ENCODE data around the gene SIGLEC5.

DNA sequence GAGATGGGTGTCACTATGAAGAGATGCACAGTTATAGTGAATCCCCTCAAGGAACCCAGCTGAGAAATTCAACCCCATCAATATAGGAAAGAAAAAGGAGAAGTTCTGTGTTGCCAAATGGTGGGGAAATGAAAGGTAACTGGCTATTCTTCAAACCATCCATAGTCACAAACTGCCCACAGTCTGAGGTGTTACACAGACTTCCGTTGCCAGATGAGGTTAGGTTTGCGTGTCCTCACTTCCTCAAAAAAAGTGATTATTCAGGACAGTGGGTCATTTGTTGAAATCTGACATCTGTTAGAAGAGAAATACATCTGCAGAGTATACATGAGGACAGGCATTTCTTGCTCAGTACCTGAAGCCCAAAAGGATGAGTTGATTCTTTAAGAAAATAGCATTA, 9.0 kb downstream of the SIGLEC5 start:
- TF ChIP-seq, protein P1, sequence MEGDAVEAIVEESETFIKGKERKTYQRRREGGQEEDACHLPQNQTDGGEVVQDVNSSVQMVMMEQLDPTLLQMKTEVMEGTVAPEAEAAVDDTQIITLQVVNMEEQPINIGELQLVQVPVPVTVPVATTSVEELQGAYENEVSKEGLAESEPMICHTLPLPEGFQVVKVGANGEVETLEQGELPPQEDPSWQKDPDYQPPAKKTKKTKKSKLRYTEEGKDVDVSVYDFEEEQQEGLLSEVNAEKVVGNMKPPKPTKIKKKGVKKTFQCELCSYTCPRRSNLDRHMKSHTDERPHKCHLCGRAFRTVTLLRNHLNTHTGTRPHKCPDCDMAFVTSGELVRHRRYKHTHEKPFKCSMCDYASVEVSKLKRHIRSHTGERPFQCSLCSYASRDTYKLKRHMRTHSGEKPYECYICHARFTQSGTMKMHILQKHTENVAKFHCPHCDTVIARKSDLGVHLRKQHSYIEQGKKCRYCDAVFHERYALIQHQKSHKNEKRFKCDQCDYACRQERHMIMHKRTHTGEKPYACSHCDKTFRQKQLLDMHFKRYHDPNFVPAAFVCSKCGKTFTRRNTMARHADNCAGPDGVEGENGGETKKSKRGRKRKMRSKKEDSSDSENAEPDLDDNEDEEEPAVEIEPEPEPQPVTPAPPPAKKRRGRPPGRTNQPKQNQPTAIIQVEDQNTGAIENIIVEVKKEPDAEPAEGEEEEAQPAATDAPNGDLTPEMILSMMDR (IDR thresholded peaks at IDR 0.05) = no peak
- no peak for TF ChIP-seq POLR2A (IDR thresholded peaks at IDR 0.05)

All from uterus (tissue), 2 donors.